GM18511 (cell line): Measurements from ENCODE around the gene CYTH1.

Experiments
- ATAC-seq: cut with Tn5 transposase; IDR thresholded peaks from one replicate; pipeline ENCODE4 v1.9.1; 2021; ENCODE audit warnings: mild to moderate bottlenecking, moderate library complexity; ENCODE audit not compliant: unreplicated experiment

Gene CYTH1

GRCh38 chr17:78806451-78806850, 24.4 kb upstream of the CYTH1 start:
- no peak for ATAC-seq

- no peak for ATAC-seq
Observed at GRCh38 chr17:78805301-78805700, 23.2 kb upstream of the CYTH1 start.

- ATAC-seq: no peak
Observed at GRCh38 chr17:78804777-78805176, 22.7 kb upstream of the CYTH1 start.

GRCh38 chr17:78803186-78803845, 21.2 kb upstream of the CYTH1 start:
- ATAC-seq: no peak

GRCh38 chr17:78802459-78802858, 20.4 kb upstream of the CYTH1 start:
- no peak for ATAC-seq

GRCh38 chr17:78802008-78802407, 19.9 kb upstream of the CYTH1 start:
- ATAC-seq: no peak

GRCh38 chr17:78800132-78800931, 18.3 kb upstream of the CYTH1 start:
- ATAC-seq: no peak

GRCh38 chr17:78798695-78799559, 16.9 kb upstream of the CYTH1 start:
- ATAC-seq: no peak

- ATAC-seq: no peak
Observed at GRCh38 chr17:78797691-78798585, 15.9 kb upstream of the CYTH1 start.

GRCh38 chr17:78797213-78797612, 15.1 kb upstream of the CYTH1 start:
- no peak for ATAC-seq

GRCh38 chr17:78796517-78796900, 14.4 kb upstream of the CYTH1 start:
- no peak for ATAC-seq

- no peak for ATAC-seq
Observed at GRCh38 chr17:78795861-78796516, 13.9 kb upstream of the CYTH1 start.

- no peak for ATAC-seq
Observed at GRCh38 chr17:78794864-78795640, 13.0 kb upstream of the CYTH1 start.

- ATAC-seq: no peak
Observed at GRCh38 chr17:78794399-78794798, 12.3 kb upstream of the CYTH1 start.

GRCh38 chr17:78793968-78794367, 11.9 kb upstream of the CYTH1 start:
- ATAC-seq: no peak

- no peak for ATAC-seq
Observed at GRCh38 chr17:78793415-78793814, 11.3 kb upstream of the CYTH1 start.

- no peak for ATAC-seq
Observed at GRCh38 chr17:78791840-78792709, 10.0 kb upstream of the CYTH1 start.

GRCh38 chr17:78790552-78790951, 8.5 kb upstream of the CYTH1 start:
- no peak for ATAC-seq
